Natural killer cell treated with Interleukin-12 subunit alpha and Interleukin-12 subunit beta and Interleukin-15 and Interleukin-18, amount 100 ng/mL, for 72 hours (primary cell): ENCODE data around the gene SLC35A5. TPM values are rescaled to one million over a fixed set of nuclear protein-coding genes. Genes with fewer than 3 reads are reported as not detected.

Experiments
- ATAC-seq, 2 donors: fragments of 150-1000 bp; cut with Tn5 transposase in 1 of 2; sonication (Bioruptor Pico), chemical (Tn5 transposase) in 1 of 2; 2 replicates each; pipeline ENCODE4 v1.10.0; 2021
- DNase-seq: peaks from one replicate; pipeline ENCODE4 v3.0.0; 2022; ENCODE audit warnings: low spot score
- H3K27ac Mint-ChIP-seq, 2 donors: 1 replicate in 1 of 2; 2 replicates in 1 of 2; pipeline ENCODE4 v1.8.0; 2022; ENCODE audit warnings: mixed read lengths in 2 of 2, mild to moderate bottlenecking in 1 of 2, moderate library complexity in 1 of 2
- H3K27me3 Mint-ChIP-seq, 2 donors: 1 replicate in 1 of 2; 2 replicates in 1 of 2; pipeline ENCODE4 v1.8.0; 2022; ENCODE audit warnings: mixed read lengths in 2 of 2
- H3K36me3 Mint-ChIP-seq: one replicate; pipeline ENCODE4 v1.8.0; 2022; ENCODE audit warnings: mixed read lengths
- H3K4me1 Mint-ChIP-seq, 2 donors: 1 replicate in 1 of 2; 2 replicates in 1 of 2; pipeline ENCODE4 v1.8.0; 2022; ENCODE audit warnings: low read depth in 2 of 2, mixed read lengths in 2 of 2, mild to moderate bottlenecking in 1 of 2
- H3K4me3 Mint-ChIP-seq: one replicate; pipeline ENCODE4 v1.8.0; 2022; ENCODE audit warnings: mixed read lengths
- H3K9me3 Mint-ChIP-seq: 2 replicates; pipeline ENCODE4 v1.8.0; 2022; ENCODE audit warnings: mixed read lengths
- total RNA-seq, 2 donors: library from RNA; stranded (reverse); gene quantifications; one replicate each; pipeline ENCODE4 v1.2.3, GENCODE V29; 2022

SLC35A5 gene
- total RNA-seq, 2 donors from 2014 or later, result 9.9 to 18.0 TPM

- Mint-ChIP-seq H3K27me3 (peaks cover 10 to 13% of the 10 kb centered on the region in 2 donors), H3K4me3 (no peak overlapping the region), H3K4me1 (no peaks in the 10 kb centered on the region), H3K27ac (no peak overlapping the region), H3K36me3 (no peaks in the 10 kb centered on the region), H3K9me3 (no peaks in the 10 kb centered on the region)
- ATAC-seq (no peak), DNase-seq (no peak)
Measured at GRCh38 chr3:112623213-112623612, 61.4 kb downstream of the SLC35A5 start.

- DNase-seq, result no peak
- H3K4me1 Mint-ChIP-seq, result no peaks in the 10 kb centered on the region
- H3K9me3 Mint-ChIP-seq, result no peaks in the 10 kb centered on the region
- H3K27me3 Mint-ChIP-seq, result peaks cover 10 to 13% of the 10 kb centered on the region in 2 donors
- H3K4me3 Mint-ChIP-seq, result no peak overlapping the region
- no peaks in the 10 kb centered on the region for H3K36me3 Mint-ChIP-seq
- no peak for ATAC-seq
- H3K27ac Mint-ChIP-seq, result no peak overlapping the region
Measured at GRCh38 chr3:112623717-112624116, 61.9 kb downstream of the SLC35A5 start.

DNA sequence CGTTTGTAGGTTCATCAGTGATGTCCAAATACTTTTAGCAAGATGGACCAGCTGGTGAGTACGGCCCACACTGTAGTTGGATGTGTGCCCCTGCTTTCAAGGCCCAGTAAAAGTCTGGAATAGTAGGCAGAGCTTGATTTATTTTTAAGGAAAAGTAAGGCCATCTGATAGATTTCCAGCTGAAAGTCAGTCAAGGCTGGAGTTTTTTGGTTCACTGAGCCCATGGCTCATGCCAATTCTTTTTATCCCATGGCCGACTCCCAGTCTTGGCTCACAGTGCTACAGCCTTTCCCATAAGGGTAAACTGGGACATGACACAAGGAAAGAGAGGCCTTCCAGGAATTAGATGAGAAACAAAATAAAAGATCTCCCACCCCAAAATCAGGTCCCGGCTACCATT is 65.6 kb downstream of the SLC35A5 start:
- Mint-ChIP-seq H3K9me3 (no peaks in the 10 kb centered on the region), H3K27me3 (peaks cover 10 to 13% of the 10 kb centered on the region in 2 donors), H3K36me3 (no peaks in the 10 kb centered on the region), H3K27ac (no peak overlapping the region), H3K4me1 (no peaks in the 10 kb centered on the region), H3K4me3 (no peak overlapping the region)
- no peak for DNase-seq
- no peak for ATAC-seq

DNA sequence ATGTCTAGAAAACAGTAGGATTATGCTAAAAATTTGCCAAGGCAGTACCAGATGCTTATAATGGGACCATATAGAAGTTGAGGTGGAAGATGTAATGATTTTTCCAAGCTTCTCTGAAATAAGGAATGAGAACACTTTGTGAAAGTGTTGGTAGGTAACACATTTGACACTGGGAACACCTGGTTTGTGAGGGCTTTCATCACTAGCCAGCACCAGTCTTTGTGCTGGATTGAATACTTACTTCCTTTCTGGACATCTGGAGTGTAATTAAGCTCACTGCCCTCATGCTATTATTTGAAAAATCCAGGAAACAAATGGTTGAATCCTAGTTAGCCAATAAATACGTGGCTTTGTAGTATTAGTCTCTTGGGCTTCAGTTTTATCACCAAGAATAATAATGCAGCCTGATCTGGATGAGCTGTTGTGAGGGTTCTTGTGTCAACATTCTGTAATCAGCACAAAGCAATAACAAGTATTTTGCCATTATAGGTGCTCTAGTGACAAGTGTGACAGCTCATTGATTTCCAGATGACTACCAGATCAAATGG is 66.1 kb downstream of the SLC35A5 start:
- H3K9me3 Mint-ChIP-seq, result no peaks in the 10 kb centered on the region
- no peaks in the 10 kb centered on the region for H3K4me1 Mint-ChIP-seq
- no peak overlapping the region for H3K4me3 Mint-ChIP-seq

GRCh38 chr3:112629425-112629824 is 67.6 kb downstream of the SLC35A5 start:
- no peaks in the 10 kb centered on the region for H3K4me1 Mint-ChIP-seq
- no peak overlapping the region for H3K4me3 Mint-ChIP-seq
- DNase-seq, result no peak
- H3K27me3 Mint-ChIP-seq, result peaks cover 0 to 7% of the 10 kb centered on the region in 2 donors
- H3K27ac Mint-ChIP-seq, result no peak overlapping the region
- peak in 1 of 2 donors; percentile 61 for ATAC-seq
- H3K36me3 Mint-ChIP-seq, result no peaks in the 10 kb centered on the region
- no peaks in the 10 kb centered on the region for H3K9me3 Mint-ChIP-seq

More for the DNA sequence above, 66.1 kb downstream of the SLC35A5 start:
- Mint-ChIP-seq H3K27me3 (peaks cover 10 to 13% of the 10 kb centered on the region in 2 donors), H3K27ac (no peak overlapping the region), H3K36me3 (no peaks in the 10 kb centered on the region)
- ATAC-seq, result no peak
- DNase-seq, result no peak

- Mint-ChIP-seq H3K9me3 (no peaks in the 10 kb centered on the region), H3K27me3 (peaks cover 0 to 3% of the 10 kb centered on the region in 2 donors), H3K4me3 (no peak overlapping the region), H3K27ac (no peak overlapping the region), H3K4me1 (peaks cover 3 to 5% of the 10 kb centered on the region in 2 donors), H3K36me3 (no peaks in the 10 kb centered on the region)
- ATAC-seq, result no peak
- DNase-seq, result no peak
Measured at GRCh38 chr3:112631257-112631656, 69.4 kb downstream of the SLC35A5 start.

DNA sequence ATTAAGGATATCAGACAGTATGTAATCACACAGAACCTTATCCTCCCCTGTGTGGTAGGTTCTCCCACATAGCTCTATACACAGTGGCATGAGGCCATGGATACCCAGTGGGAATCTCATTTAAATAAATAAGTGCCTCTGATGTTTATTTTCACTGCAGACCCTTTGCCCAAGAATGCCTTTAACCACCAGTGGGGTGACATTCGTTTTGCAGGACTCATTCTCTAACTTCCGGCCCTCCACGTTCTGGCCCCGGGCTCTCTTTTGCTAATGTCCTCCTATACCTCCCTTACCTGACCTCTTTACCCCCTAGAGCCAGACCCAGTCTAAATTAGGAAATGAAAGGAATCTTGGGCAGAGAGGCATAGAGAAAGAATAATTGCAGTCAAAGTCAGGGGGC is 70.8 kb downstream of the SLC35A5 start:
- DNase-seq (no peak), ATAC-seq (no peak)
- Mint-ChIP-seq H3K4me1 (peaks cover 3 to 5% of the 10 kb centered on the region in 2 donors), H3K27me3 (no peaks in the 10 kb centered on the region), H3K9me3 (no peaks in the 10 kb centered on the region), H3K36me3 (no peaks in the 10 kb centered on the region), H3K4me3 (no peak overlapping the region), H3K27ac (no peak overlapping the region)

DNA sequence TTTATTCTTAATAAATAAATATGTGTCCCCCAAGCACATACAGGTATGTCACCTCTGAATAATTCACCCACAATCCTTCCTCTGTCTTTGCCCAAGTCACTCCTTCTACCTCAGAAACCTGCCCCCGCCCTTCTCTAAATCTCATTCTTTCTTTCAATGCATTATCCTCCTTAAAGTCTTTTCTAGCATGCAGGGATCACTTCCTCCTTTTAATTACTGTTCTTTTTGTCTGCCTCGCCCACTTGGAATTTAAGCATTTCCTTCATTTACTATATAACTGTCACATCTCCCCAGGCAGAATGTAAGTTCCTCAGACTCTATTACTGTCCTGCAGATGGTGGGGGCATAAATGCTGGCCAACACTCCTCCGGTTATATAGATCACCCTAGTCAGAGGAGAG is 71.3 kb downstream of the SLC35A5 start:
- Mint-ChIP-seq H3K36me3 (no peaks in the 10 kb centered on the region), H3K4me1 (peaks cover 3 to 5% of the 10 kb centered on the region in 2 donors), H3K27ac (no peak overlapping the region), H3K9me3 (no peaks in the 10 kb centered on the region), H3K27me3 (peaks cover 0 to 4% of the 10 kb centered on the region in 2 donors), H3K4me3 (no peak overlapping the region)
- DNase-seq, result no peak
- no peak for ATAC-seq

DNA sequence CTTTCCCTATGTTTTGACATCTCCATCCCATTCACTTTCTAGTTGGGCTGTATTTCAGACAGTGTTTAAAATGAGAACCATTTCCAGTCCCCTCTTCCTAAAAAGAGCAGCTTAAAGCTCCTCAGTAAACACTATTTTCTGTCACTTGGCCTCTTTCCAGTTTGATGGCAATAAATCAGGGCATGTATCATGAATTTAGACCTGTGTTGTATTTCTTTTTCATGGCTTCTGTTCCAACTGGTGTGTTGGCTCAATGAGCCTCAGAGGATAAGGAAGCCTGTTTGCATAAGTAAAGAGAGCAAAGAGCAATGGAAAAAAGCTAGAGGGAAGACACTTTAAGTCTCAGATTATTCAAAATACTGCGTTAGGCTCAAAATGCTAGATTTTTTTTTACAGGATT is 71.9 kb downstream of the SLC35A5 start:
- Mint-ChIP-seq H3K27me3 (peaks cover 0 to 6% of the 10 kb centered on the region in 2 donors), H3K4me3 (no peak overlapping the region), H3K27ac (no peak overlapping the region), H3K9me3 (no peaks in the 10 kb centered on the region), H3K4me1 (peaks cover 3 to 5% of the 10 kb centered on the region in 2 donors), H3K36me3 (no peaks in the 10 kb centered on the region)
- DNase-seq (no peak), ATAC-seq (no peak)

GRCh38 chr3:112634786-112635541 is 73.1 kb downstream of the SLC35A5 start:
- peak overlapping the region; percentile 33 for H3K4me3 Mint-ChIP-seq
- H3K27ac Mint-ChIP-seq, result no peak overlapping the region
- H3K9me3 Mint-ChIP-seq, result no peaks in the 10 kb centered on the region
- H3K4me1 Mint-ChIP-seq, result peaks cover 3 to 5% of the 10 kb centered on the region in 2 donors
- peak in 1 of 2 donors; percentile 62 for ATAC-seq
- no peaks in the 10 kb centered on the region for H3K36me3 Mint-ChIP-seq
- DNase-seq, result no peak
- H3K27me3 Mint-ChIP-seq, result peaks cover 0 to 6% of the 10 kb centered on the region in 2 donors

Other genes with a start within 250 kb of the SLC35A5 start
- under 1 TPM; 0.17 to 0.36 TPM for gene CD200, start 228.9 kb upstream of the SLC35A5 start, total RNA-seq
- 1 to 10 TPM in 1 of 2 donors, under 1 TPM in 1; 0.21 to 1.4 TPM for gene BTLA, start 62.6 kb upstream of the SLC35A5 start, total RNA-seq
- 10 to 100 TPM; 44.7 to 54.3 TPM for gene ATG3, start 83 bp upstream of the SLC35A5 start, total RNA-seq
- under 1 TPM in 1 of 2 donors, not detected in 1; 0.28 TPM for gene CCDC80, start 79.1 kb downstream of the SLC35A5 start, total RNA-seq